Neutrophil (primary cell): ENCODE results near the gene COL4A1.

Experiments used
- H3K27ac ChIP-seq: fragments of 200-600 bp; sonication (generic); 2 replicates; pipeline ENCODE4 v1.5.1; 2016; ENCODE audit warnings: mild to moderate bottlenecking, moderate library complexity
- H3K27me3 ChIP-seq: fragments of 200-600 bp; sonication (generic); 2 replicates; pipeline ENCODE4 v1.6.0; 2016; ENCODE audit warnings: mild to moderate bottlenecking
- H3K36me3 ChIP-seq: fragments of 200-600 bp; sonication (generic); 2 replicates; pipeline ENCODE4 v1.5.1; 2017
- H3K4me1 ChIP-seq, 2 experiments: fragments of 200-600 bp in 1 of 2; sonication (generic) in 1 of 2; 1 replicate in 1 of 2; 2 replicates in 1 of 2; pipeline versions ENCODE4 v1.5.1 to v1.6.1; 2013 to 2016; ENCODE audit warnings: low read depth in 1 of 2, low read length in 1 of 2, mild to moderate bottlenecking in 1 of 2, moderate library complexity in 1 of 2; ENCODE audit not compliant: control insufficient read depth in 1 of 2, insufficient read depth in 1 of 2
- H3K4me3 ChIP-seq, 2 experiments: fragments of 200-600 bp in 1 of 2; sonication (generic) in 1 of 2; 1 replicate in 1 of 2; 2 replicates in 1 of 2; pipeline ENCODE4 v1.5.1; 2013 to 2016; ENCODE audit warnings: low read depth in 1 of 2, low read length in 1 of 2, mild to moderate bottlenecking in 1 of 2, moderate library complexity in 1 of 2
- H3K9me3 ChIP-seq: fragments of 200-600 bp; sonication (generic); 2 replicates; pipeline ENCODE4 v1.5.1; 2016
- TF ChIP-seq, protein P1 (sequence below): fragments of 200-600 bp; sonication (generic); IDR thresholded peaks from 2 replicates; pipeline ENCODE4 v1.5.1; 2016; ENCODE audit warnings: antibody characterized with exemption

Gene COL4A1

DNA sequence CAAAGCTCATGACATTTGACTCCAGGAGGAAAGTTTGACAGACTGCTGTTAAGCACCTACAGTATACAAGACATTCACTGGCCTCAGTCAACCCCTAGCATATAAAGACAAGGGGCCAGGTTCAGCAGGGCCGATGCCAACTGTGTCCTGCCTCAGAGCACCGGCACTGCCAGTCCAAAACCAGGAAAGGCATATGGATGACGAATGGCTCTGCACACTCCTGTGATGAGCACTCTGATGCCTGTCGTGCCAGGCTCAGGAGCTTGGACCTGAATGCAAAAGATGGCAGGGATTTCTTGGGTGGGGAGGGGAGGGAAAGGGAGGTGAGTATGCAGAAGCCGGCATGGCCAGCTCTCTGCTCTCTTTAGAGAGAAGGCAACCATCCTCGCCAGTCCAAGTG, 38.9 kb downstream of the COL4A1 start:
- H3K4me1 ChIP-seq, result no peaks in the 10 kb centered on the region

DNA sequence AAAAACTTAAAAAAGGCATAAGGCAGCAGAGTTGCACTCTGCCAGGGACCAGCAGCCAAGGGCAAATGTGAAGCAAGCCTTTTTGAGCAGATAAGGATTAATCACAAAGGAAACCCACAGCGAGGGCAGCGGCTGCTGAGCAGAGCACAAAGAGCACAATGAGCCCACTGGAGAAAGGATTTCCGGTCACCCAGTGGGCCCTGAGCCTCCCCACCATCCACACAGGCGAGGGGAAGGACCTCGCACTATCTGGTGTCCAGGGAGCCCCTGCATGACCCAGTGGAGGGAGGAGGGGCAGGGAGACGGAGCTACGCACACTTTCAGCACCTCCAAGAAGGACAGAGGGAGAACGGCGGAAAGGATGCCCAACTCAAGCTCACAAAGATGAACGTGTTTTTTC, 40.0 kb downstream of the COL4A1 start:
- no peaks in the 10 kb centered on the region for H3K4me1 ChIP-seq

More for the DNA sequence above, 38.9 kb downstream of the COL4A1 start:
- H3K9me3 ChIP-seq, result no peaks in the 10 kb centered on the region
- no peak overlapping the region for H3K27ac ChIP-seq
- H3K4me3 ChIP-seq, result no peak overlapping the region
- H3K36me3 ChIP-seq, result no peaks in the 10 kb centered on the region
- peaks cover 65% of the 10 kb centered on the region for H3K27me3 ChIP-seq
- TF ChIP-seq, protein P1, sequence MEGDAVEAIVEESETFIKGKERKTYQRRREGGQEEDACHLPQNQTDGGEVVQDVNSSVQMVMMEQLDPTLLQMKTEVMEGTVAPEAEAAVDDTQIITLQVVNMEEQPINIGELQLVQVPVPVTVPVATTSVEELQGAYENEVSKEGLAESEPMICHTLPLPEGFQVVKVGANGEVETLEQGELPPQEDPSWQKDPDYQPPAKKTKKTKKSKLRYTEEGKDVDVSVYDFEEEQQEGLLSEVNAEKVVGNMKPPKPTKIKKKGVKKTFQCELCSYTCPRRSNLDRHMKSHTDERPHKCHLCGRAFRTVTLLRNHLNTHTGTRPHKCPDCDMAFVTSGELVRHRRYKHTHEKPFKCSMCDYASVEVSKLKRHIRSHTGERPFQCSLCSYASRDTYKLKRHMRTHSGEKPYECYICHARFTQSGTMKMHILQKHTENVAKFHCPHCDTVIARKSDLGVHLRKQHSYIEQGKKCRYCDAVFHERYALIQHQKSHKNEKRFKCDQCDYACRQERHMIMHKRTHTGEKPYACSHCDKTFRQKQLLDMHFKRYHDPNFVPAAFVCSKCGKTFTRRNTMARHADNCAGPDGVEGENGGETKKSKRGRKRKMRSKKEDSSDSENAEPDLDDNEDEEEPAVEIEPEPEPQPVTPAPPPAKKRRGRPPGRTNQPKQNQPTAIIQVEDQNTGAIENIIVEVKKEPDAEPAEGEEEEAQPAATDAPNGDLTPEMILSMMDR, result no peak

DNA sequence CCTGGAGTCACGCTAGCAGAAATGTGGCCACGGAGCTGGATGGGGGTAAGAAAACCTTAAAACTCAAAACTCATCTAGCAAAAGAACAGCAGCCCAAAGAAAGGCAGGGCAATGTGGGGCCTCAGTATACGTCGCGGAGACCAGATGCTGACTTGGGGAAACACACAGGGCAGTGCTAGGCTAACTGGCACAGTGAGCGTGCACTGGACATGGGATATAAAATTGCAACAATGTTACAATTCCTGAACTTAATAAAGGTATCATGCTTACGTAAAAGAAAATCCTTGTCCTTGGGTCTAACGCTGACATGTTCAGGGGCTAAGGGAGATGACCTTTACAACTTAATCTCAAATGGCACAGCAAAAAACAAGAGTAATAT, 40.5 kb downstream of the COL4A1 start:
- Histone ChIP-seq H3K4me1 (no peaks in the 10 kb centered on the region), H3K36me3 (no peaks in the 10 kb centered on the region), H3K27ac (no peak overlapping the region)

More for the DNA sequence above, 40.0 kb downstream of the COL4A1 start:
- H3K4me3 ChIP-seq, result no peak overlapping the region
- no peaks in the 10 kb centered on the region for H3K36me3 ChIP-seq
- TF ChIP-seq, protein P1, result no peak
- peaks cover 69% of the 10 kb centered on the region for H3K27me3 ChIP-seq
- no peak overlapping the region for H3K27ac ChIP-seq
- H3K9me3 ChIP-seq, result no peaks in the 10 kb centered on the region

GRCh38 chr13:110265682-110266430, 41.1 kb downstream of the COL4A1 start:
- H3K27ac ChIP-seq, result no peak overlapping the region
- TF ChIP-seq, protein P1, result no peak
- H3K4me3 ChIP-seq, result no peak overlapping the region
- H3K9me3 ChIP-seq, result no peaks in the 10 kb centered on the region
- H3K27me3 ChIP-seq, result peaks cover 77% of the 10 kb centered on the region
- no peaks in the 10 kb centered on the region for H3K36me3 ChIP-seq
- H3K4me1 ChIP-seq, result no peaks in the 10 kb centered on the region

More for the DNA sequence above, 40.5 kb downstream of the COL4A1 start:
- H3K4me3 ChIP-seq, result no peak overlapping the region
- H3K27me3 ChIP-seq, result peaks cover 74% of the 10 kb centered on the region
- no peaks in the 10 kb centered on the region for H3K9me3 ChIP-seq
- TF ChIP-seq, protein P1, result no peak

DNA sequence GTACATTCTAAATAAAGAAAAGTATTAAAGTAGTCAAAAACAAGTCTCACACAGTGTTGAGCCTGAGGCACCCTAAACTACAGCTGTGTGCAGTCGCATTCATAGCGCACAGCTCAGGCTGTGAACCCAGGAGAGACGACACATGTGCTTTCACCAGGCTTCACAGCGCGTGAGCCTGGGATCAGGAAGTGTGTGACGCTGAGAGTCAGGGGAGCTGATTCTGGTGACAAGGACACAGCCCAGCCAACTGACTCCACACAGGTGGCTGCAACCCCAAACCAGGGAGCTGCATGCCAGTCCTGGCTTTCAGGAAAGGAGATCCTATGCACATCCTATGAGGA, 41.6 kb downstream of the COL4A1 start:
- TF ChIP-seq, protein P1, result no peak
- peaks cover 77% of the 10 kb centered on the region for H3K27me3 ChIP-seq
- no peaks in the 10 kb centered on the region for H3K4me1 ChIP-seq
- no peaks in the 10 kb centered on the region for H3K9me3 ChIP-seq
- no peaks in the 10 kb centered on the region for H3K36me3 ChIP-seq
- H3K27ac ChIP-seq, result no peak overlapping the region
- no peak overlapping the region for H3K4me3 ChIP-seq
